DND-41 (cell line): ENCODE data around the gene EPHB1.

ENCODE experiments used
- ATAC-seq: fragments of 200-7000 bp; cut with Tn5 transposase; 3 replicates; pipeline ENCODE4 v1.9.1; 2021; ENCODE audit warnings: low read depth; ENCODE audit not compliant: insufficient read depth
- DNase-seq: peaks from one replicate; pipeline ENCODE4 v3.0.0-alpha.2; 2020
- H2AFZ ChIP-seq: 2 replicates; pipeline ENCODE4 v1.6.0; 2012; ENCODE audit warnings: low read depth, low read length
- H3K27ac ChIP-seq: 2 replicates; pipeline ENCODE4 v1.5.1; 2012; ENCODE audit warnings: low read length, inconsistent platforms
- H3K27me3 ChIP-seq: fragments of 200-600 bp; sonication (generic); 2 replicates; pipeline ENCODE4 v1.6.0; 2012; ENCODE audit warnings: low read length, mild to moderate bottlenecking, inconsistent platforms; ENCODE audit not compliant: insufficient read depth, poor library complexity
- H3K36me3 ChIP-seq: 2 replicates; pipeline ENCODE4 v1.5.1; 2012; ENCODE audit warnings: low read length, inconsistent platforms; ENCODE audit not compliant: insufficient read depth
- H3K4me1 ChIP-seq: 2 replicates; pipeline ENCODE4 v1.5.1; 2012; ENCODE audit warnings: mild to moderate bottlenecking, low read length; ENCODE audit not compliant: insufficient read depth
- H3K4me2 ChIP-seq: 2 replicates; pipeline ENCODE4 v1.6.0; 2012; ENCODE audit warnings: mild to moderate bottlenecking, moderate library complexity, low read length, inconsistent platforms; ENCODE audit not compliant: insufficient read depth
- H3K4me3 ChIP-seq, 2 experiments: fragments of 200-600 bp in 1 of 2; shearing (Covaris generic) in 1 of 2; 2 replicates each; pipeline ENCODE4 v1.5.1; 2012 to 2016; ENCODE audit warnings: inconsistent platforms in 2 of 2, low read length in 2 of 2, mild to moderate bottlenecking in 2 of 2, low read depth in 1 of 2, moderate library complexity in 1 of 2
- H3K79me2 ChIP-seq: 2 replicates; pipeline ENCODE4 v1.6.0; 2012; ENCODE audit warnings: low read length, inconsistent platforms; ENCODE audit not compliant: insufficient read depth
- H3K9ac ChIP-seq: 2 replicates; pipeline ENCODE4 v1.6.0; 2012; ENCODE audit warnings: low read depth, mild to moderate bottlenecking, inconsistent platforms, low read length, moderate library complexity
- H3K9me3 ChIP-seq: 2 replicates; pipeline ENCODE4 v1.5.1; 2012; ENCODE audit warnings: low read length, moderate library complexity, mild to moderate bottlenecking, inconsistent platforms; ENCODE audit not compliant: insufficient read depth, severe bottlenecking
- H4K20me1 ChIP-seq: 2 replicates; pipeline ENCODE4 v1.6.0; 2012; ENCODE audit warnings: low read length; ENCODE audit not compliant: insufficient read depth
- CTCF ChIP-seq: IDR thresholded peaks from 2 replicates; pipeline ENCODE4 v1.5.1; 2012; ENCODE audit warnings: borderline replicate concordance, low read length, moderate library complexity, mild to moderate bottlenecking; ENCODE audit not compliant: poor library complexity, severe bottlenecking; ENCODE audit errors: extremely low read depth
- EZH2 ChIP-seq: IDR thresholded peaks from 3 replicates; pipeline ENCODE4 v1.6.1; 2012; ENCODE audit warnings: borderline replicate concordance, low read depth, mild to moderate bottlenecking, moderate library complexity, low read length, inconsistent platforms; ENCODE audit not compliant: severe bottlenecking

EPHB1 gene

DNA sequence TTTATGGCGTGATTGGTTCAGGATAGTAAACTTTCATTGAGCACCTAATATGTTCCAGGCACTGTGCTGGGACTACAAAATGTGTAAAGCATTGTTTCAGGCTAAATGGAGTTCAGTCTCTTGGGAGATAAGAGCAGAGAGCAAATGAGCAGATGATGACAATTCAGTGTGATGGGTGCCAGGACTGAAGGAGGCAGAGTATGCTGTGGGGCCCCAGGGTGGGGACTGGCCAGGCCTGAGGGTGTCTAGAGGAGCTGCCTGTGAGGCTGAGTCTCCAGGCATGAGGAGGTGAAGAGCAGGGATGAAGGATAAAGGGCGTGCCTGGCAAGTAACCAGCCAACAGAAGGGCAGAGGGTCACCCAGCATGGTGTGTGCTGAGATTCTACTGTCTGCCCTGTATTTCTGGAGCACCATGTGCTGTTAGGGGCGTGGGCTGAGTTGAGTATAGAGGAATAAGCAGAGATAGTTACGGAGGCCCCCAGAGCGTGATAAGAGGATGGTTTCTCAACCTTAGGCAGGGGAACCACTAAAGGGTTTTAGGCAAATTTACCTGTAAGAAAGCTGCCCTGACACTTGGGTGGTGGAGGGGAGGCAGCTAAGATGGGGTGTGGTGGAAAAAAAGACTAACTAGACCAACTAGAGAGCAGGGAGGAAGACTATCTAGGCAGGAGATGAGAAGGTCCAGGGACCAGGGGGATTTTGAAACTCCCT, 38.5 kb downstream of the EPHB1 start:
- Histone ChIP-seq H3K9me3 (no peaks in the 10 kb centered on the region), H4K20me1 (no peaks in the 10 kb centered on the region), H3K4me3 (no peak overlapping the region), H3K4me2 (no peak overlapping the region), H3K4me1 (no peaks in the 10 kb centered on the region), H3K36me3 (no peaks in the 10 kb centered on the region), H2AFZ (no peak overlapping the region), H3K9ac (no peak overlapping the region), H3K27me3 (no peaks in the 10 kb centered on the region), H3K79me2 (no peaks in the 10 kb centered on the region), H3K27ac (no peak overlapping the region)
- TF ChIP-seq EZH2 = no peak
- ATAC-seq (no peak), DNase-seq (no peak)

GRCh38 chr3:134836921-134837320, 41.9 kb downstream of the EPHB1 start:
- Histone ChIP-seq H3K4me2 (no peak overlapping the region), H3K27me3 (no peaks in the 10 kb centered on the region), H3K4me3 (no peak overlapping the region), H3K36me3 (no peaks in the 10 kb centered on the region), H3K79me2 (no peaks in the 10 kb centered on the region), H3K9me3 (no peaks in the 10 kb centered on the region), H3K27ac (no peak overlapping the region), H3K4me1 (no peaks in the 10 kb centered on the region), H3K9ac (no peak overlapping the region), H2AFZ (no peak overlapping the region), H4K20me1 (no peaks in the 10 kb centered on the region)
- DNase-seq = no peak
- no peak for TF ChIP-seq EZH2
- TF ChIP-seq CTCF = no peak
- ATAC-seq = no peak

GRCh38 chr3:134838599-134838998, 43.5 kb downstream of the EPHB1 start:
- no peak overlapping the region for H3K27ac ChIP-seq
- no peaks in the 10 kb centered on the region for H3K36me3 ChIP-seq
- no peaks in the 10 kb centered on the region for H3K4me1 ChIP-seq
- DNase-seq (no peak), ATAC-seq (no peak)
- no peaks in the 10 kb centered on the region for H3K79me2 ChIP-seq
- no peak overlapping the region for H3K4me2 ChIP-seq
- no peak for TF ChIP-seq EZH2
- peak; percentile 38 for TF ChIP-seq CTCF
- no peaks in the 10 kb centered on the region for H4K20me1 ChIP-seq
- no peak overlapping the region for H3K4me3 ChIP-seq
- no peak overlapping the region for H3K9ac ChIP-seq
- no peak overlapping the region for H2AFZ ChIP-seq
- H3K9me3 ChIP-seq = no peaks in the 10 kb centered on the region
- no peaks in the 10 kb centered on the region for H3K27me3 ChIP-seq

- Histone ChIP-seq H3K4me1 (no peaks in the 10 kb centered on the region), H3K4me3 (no peak overlapping the region), H4K20me1 (no peaks in the 10 kb centered on the region), H2AFZ (no peak overlapping the region), H3K79me2 (no peaks in the 10 kb centered on the region), H3K36me3 (no peaks in the 10 kb centered on the region), H3K27me3 (no peaks in the 10 kb centered on the region), H3K4me2 (no peak overlapping the region), H3K9me3 (no peaks in the 10 kb centered on the region), H3K27ac (no peak overlapping the region), H3K9ac (no peak overlapping the region)
- DNase-seq (no peak), ATAC-seq (no peak)
- no peak for TF ChIP-seq EZH2
- TF ChIP-seq CTCF = no peak
These were observed 44.4 kb downstream of the EPHB1 start for GRCh38 chr3:134839422-134839821.
